Osteoblast (primary cell): ENCODE measurements around the gene CIITA. TPM values are rescaled to one million over a fixed set of nuclear protein-coding genes. Genes with fewer than 3 reads are reported as not detected.

ENCODE experiments used
- DNase-seq: peaks from one replicate; pipeline ENCODE4 v3.0.0; 2011; ENCODE audit warnings: low spot score, mixed read lengths; ENCODE audit not compliant: insufficient read length; ENCODE audit errors: missing footprints
- H2AFZ ChIP-seq: 2 replicates; pipeline ENCODE4 v1.6.0; 2011; ENCODE audit warnings: mild to moderate bottlenecking, low read length
- H3K27ac ChIP-seq: 2 replicates; pipeline ENCODE4 v1.5.1; 2011; ENCODE audit warnings: mild to moderate bottlenecking, low read depth, low read length, moderate library complexity
- H3K27me3 ChIP-seq: 2 replicates; pipeline ENCODE4 v1.6.0; 2012; ENCODE audit warnings: mild to moderate bottlenecking, control low read depth, inconsistent platforms, low read length, moderate library complexity; ENCODE audit not compliant: insufficient read depth
- H3K36me3 ChIP-seq: 2 replicates; pipeline ENCODE4 v1.5.1; 2011; ENCODE audit warnings: mild to moderate bottlenecking, low read length, control low read depth, moderate library complexity; ENCODE audit not compliant: insufficient read depth
- H3K4me1 ChIP-seq: 2 replicates; pipeline ENCODE4 v1.5.1; 2011; ENCODE audit warnings: mild to moderate bottlenecking, low read length, control low read depth, moderate library complexity; ENCODE audit not compliant: insufficient read depth
- H3K4me2 ChIP-seq: 2 replicates; pipeline ENCODE4 v1.6.0; 2011; ENCODE audit warnings: mild to moderate bottlenecking, low read length; ENCODE audit not compliant: insufficient read depth
- H3K4me3 ChIP-seq: fragments of 200-600 bp; sonication (generic); 3 replicates; pipeline ENCODE4 v1.5.1; 2012; ENCODE audit warnings: mild to moderate bottlenecking, low read length, inconsistent platforms; ENCODE audit not compliant: insufficient read depth
- H3K79me2 ChIP-seq: 2 replicates; pipeline ENCODE4 v1.6.0; 2012; ENCODE audit warnings: mild to moderate bottlenecking, low read length, control low read depth, inconsistent platforms; ENCODE audit not compliant: insufficient read depth
- H3K9me3 ChIP-seq: 2 replicates; pipeline ENCODE4 v1.5.1; 2011; ENCODE audit warnings: low read depth, low read length, control low read depth
- H4K20me1 ChIP-seq: 2 replicates; pipeline ENCODE4 v1.6.0; 2012; ENCODE audit warnings: mild to moderate bottlenecking, low read length, control low read depth; ENCODE audit not compliant: insufficient read depth
- CTCF ChIP-seq: IDR thresholded peaks from 2 replicates; pipeline ENCODE4 v1.5.1; 2011; ENCODE audit warnings: mild to moderate bottlenecking, low read depth, low read length, moderate library complexity; ENCODE audit errors: extremely low read depth
- total RNA-seq: library from RNA; depleted of rRNA; stranded (reverse); fragments of >200 nt; gene quantifications from 2 replicates; pipeline ENCODE4 v1.2.3, GENCODE V29; 2012

The CIITA gene
- total RNA-seq, 1 donor, result 2.5 TPM

DNA sequence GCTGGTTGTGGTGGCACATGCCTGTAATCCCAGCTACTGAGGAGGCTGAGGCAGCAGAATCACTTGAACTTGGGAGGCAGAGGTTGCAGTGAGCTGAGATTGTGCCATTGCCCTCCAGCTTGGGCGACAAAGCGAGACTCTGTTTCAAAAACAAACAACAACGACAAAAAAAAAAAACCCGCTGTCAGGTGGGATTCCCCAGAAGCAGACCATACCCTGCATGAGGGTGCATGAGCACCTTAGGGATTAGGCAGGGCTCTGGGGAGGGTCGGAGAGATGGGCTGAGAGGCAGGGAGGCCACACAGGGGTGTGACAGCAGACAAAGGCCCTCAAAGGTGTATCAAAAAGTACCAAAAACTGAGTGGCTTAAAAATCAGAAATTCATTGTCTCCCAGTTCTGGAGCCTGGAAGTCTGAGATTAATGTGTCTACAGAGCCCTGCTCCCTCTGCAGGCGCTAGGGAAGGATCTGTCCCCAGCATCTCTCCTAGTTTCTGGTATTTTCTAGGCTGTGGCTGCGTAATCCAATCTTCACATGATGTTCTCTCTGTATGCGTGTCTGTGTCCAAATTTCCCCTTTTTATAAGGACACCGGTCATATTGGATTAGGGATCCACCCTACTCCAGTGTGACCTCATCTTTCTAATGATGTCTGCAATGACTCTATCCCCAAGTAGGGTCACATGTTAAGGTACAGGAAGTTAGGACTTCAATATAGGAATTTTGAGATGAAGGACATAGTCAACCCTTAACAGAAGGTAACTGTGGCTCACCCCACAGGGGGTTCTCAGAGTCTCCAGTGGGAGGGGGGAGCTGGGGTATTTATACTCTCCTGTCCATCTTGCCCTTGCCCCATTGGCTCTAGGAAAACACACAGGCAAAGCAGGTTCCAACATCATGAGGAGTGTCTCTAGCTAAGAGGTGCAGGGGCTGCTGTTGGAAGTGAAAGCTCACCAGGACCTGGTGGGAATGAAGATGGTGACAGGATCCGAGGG is 44.8 kb upstream of the CIITA start:
- Histone ChIP-seq H3K27me3 (peaks cover 10% of the 10 kb centered on the region), H3K79me2 (no peaks in the 10 kb centered on the region), H4K20me1 (no peaks in the 10 kb centered on the region)

DNA sequence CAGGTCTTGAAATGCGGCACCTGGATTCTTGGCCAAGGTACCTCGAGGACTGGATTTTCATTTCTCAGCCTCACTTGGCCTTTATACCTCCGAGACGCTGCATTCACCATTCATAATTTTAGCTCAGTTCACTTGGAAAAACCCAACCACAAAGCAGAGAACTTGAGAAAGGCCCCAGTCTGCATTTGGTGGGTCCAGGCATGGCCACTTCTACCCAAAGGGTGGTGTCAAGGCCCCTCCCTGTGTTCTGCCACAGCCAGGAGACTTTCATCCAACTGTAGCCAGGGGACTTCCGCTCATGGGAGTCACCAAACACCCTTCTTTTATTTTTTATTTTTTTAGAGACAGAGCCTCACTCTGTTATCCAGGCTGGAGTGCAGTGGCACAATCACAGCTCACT is 43.7 kb upstream of the CIITA start:
- H3K4me1 ChIP-seq, result peaks cover 13% of the 10 kb centered on the region
- H3K27me3 ChIP-seq, result peaks cover 14% of the 10 kb centered on the region
- H3K4me3 ChIP-seq, result no peak overlapping the region
- H3K27ac ChIP-seq, result no peak overlapping the region
- no peaks in the 10 kb centered on the region for H4K20me1 ChIP-seq
- H2AFZ ChIP-seq, result no peak overlapping the region
- no peaks in the 10 kb centered on the region for H3K9me3 ChIP-seq
- H3K4me2 ChIP-seq, result no peak overlapping the region
- H3K79me2 ChIP-seq, result no peaks in the 10 kb centered on the region
- TF ChIP-seq CTCF, result no peak
- H3K36me3 ChIP-seq, result no peaks in the 10 kb centered on the region
- DNase-seq, result no peak

More for the DNA sequence above, 44.8 kb upstream of the CIITA start:
- Histone ChIP-seq H3K4me2 (no peak overlapping the region), H3K4me3 (no peak overlapping the region), H3K27ac (no peak overlapping the region), H3K36me3 (no peaks in the 10 kb centered on the region), H3K9me3 (no peaks in the 10 kb centered on the region), H2AFZ (no peak overlapping the region), H3K4me1 (peaks cover 22% of the 10 kb centered on the region)
- TF ChIP-seq CTCF, result no peak
- no peak for DNase-seq

DNA sequence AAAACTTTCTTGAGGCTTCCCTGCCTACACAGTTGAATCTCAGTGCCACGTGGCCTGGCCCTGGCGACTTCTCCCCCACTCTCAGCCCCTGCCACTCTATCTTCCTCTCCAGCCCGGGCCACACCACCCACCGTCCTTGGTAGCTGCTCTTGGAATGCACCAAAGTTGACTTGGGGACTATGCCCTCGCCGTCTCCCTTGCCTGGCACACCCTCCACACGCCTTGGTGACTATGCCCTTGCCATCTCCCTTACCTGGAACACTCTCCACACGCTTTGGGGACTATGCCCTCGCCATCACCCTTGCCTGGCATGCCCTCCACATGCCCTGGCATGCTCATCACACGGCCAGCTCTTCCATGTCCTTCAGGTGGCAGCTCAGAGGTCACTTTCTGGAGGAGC is 42.9 kb upstream of the CIITA start:
- no peak for DNase-seq
- Histone ChIP-seq H3K27me3 (peaks cover 22% of the 10 kb centered on the region), H3K9me3 (no peaks in the 10 kb centered on the region), H3K4me3 (no peak overlapping the region), H4K20me1 (no peaks in the 10 kb centered on the region), H3K4me1 (peaks cover 5% of the 10 kb centered on the region), H3K79me2 (no peaks in the 10 kb centered on the region), H2AFZ (no peak overlapping the region), H3K27ac (no peak overlapping the region), H3K36me3 (no peaks in the 10 kb centered on the region), H3K4me2 (no peak overlapping the region)
- no peak for TF ChIP-seq CTCF

DNA sequence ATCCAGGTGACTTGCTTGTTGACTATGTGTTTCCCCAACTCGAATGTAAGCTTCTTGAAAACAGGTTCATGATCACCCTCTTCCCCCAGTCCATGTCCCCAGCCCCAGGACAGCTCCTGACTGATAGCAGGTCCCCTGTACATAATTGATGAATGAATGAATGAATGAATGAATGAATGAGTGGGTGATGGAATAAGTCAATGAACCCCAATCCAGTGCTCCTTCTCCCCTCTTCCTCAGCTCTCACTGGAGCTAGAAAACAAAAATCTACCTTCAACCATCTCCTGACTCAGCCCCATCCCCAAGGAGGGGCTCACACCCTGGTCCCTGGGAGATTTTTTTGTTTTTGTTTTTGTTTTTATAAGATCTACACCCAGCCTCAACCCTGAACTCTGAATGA is 42.2 kb upstream of the CIITA start:
- no peak for DNase-seq
- Histone ChIP-seq H3K4me1 (no peaks in the 10 kb centered on the region), H3K27me3 (peaks cover 28% of the 10 kb centered on the region), H3K4me3 (no peak overlapping the region), H3K27ac (no peak overlapping the region), H3K79me2 (no peaks in the 10 kb centered on the region), H3K36me3 (no peaks in the 10 kb centered on the region), H4K20me1 (no peaks in the 10 kb centered on the region), H2AFZ (no peak overlapping the region), H3K4me2 (no peak overlapping the region), H3K9me3 (no peaks in the 10 kb centered on the region)
- no peak for TF ChIP-seq CTCF
